GM12878 (cell line): ENCODE data around the gene TRAF2.

Experiments
- BHLHE40 ChIP-seq, 2 experiments: fragments of 450-650 bp in 1 of 2; IDR thresholded peaks; 2 replicates each; pipeline ENCODE4 v1.6.1; 2011 to 2017; ENCODE audit warnings: low read depth in 2 of 2, borderline replicate concordance in 1 of 2, improper control_type of control experiment in 1 of 2, low read length in 1 of 2, mild to moderate bottlenecking in 1 of 2
- ELK1 ChIP-seq: IDR thresholded peaks from 2 replicates; pipeline ENCODE4 v1.6.1; 2012; ENCODE audit warnings: low read depth, low read length, improper control_type of control experiment
- EP300 ChIP-seq, 2 experiments: fragments of 150-350 bp in 1 of 2; IDR thresholded peaks; 2 replicates each; pipeline ENCODE4 v1.6.1; 2011 to 2012; ENCODE audit warnings: low read depth in 2 of 2, low read length in 2 of 2, borderline replicate concordance in 1 of 2, improper control_type of control experiment in 1 of 2, inconsistent platforms in 1 of 2; ENCODE audit not compliant: control insufficient read depth in 1 of 2
- GABPA ChIP-seq: IDR thresholded peaks from 2 replicates; pipeline ENCODE4 v1.6.1; 2014; ENCODE audit warnings: antibody characterized with exemption, low read depth, mild to moderate bottlenecking, inconsistent platforms
- POLR2AphosphoS2 ChIP-seq: IDR thresholded peaks from 2 replicates; pipeline ENCODE4 v1.6.1; 2011; ENCODE audit warnings: low read depth, mild to moderate bottlenecking, low read length, improper control_type of control experiment, moderate library complexity
- RAD51 ChIP-seq: fragments of 450-650 bp; IDR thresholded peaks from 2 replicates; pipeline ENCODE4 v1.6.1; 2016; ENCODE audit warnings: moderate library complexity, mild to moderate bottlenecking, inconsistent platforms
- SP1 ChIP-seq: IDR thresholded peaks from one replicate; pipeline ENCODE4 v1.6.1; 2011; ENCODE audit warnings: low read depth, low read length
- SPI1 ChIP-seq: IDR thresholded peaks from 2 replicates; pipeline ENCODE4 v1.6.1; 2011; ENCODE audit warnings: low read depth, mild to moderate bottlenecking, low read length, moderate library complexity, borderline replicate concordance; ENCODE audit not compliant: insufficient read depth
- TCF12 ChIP-seq: IDR thresholded peaks from 2 replicates; pipeline ENCODE4 v1.6.1; 2011; ENCODE audit warnings: low read depth, mild to moderate bottlenecking, low read length
- TF ChIP-seq, protein P1 (sequence below), 3 experiments: IDR thresholded peaks in 2 of 3; conservative IDR thresholded peaks in 1 of 3; 2 replicates each; pipeline ENCODE4 v1.5.1; 2011; ENCODE audit warnings: low read depth in 3 of 3, low read length in 3 of 3, mild to moderate bottlenecking in 3 of 3, control low read depth in 2 of 3, moderate library complexity in 2 of 3, inconsistent platforms in 1 of 3, mixed read lengths in 1 of 3; ENCODE audit not compliant: control insufficient read depth in 2 of 3, insufficient read depth in 1 of 3; ENCODE audit errors: extremely low read depth in 1 of 3

GRCh38 chr9:136974817-136975535 is 88.7 kb downstream of the TRAF2 start:
- TF ChIP-seq TCF12 (no peak), RAD51 (no peak), SP1 (no peak), SPI1 (no peak), BHLHE40 (IDR thresholded peaks at IDR 0.05; ENCODE audit: borderline replicate concordance in 1 of 2, low read depth in 2 of 2, low read length in 1 of 2) (no peak), GABPA (no peak), ELK1 (no peak), POLR2AphosphoS2 (no peak), EP300 (IDR thresholded peaks at IDR 0.05; ENCODE audit: borderline replicate concordance in 1 of 2, control insufficient read depth in 1 of 2, low read depth in 2 of 2, low read length in 2 of 2) (no peak)
- TF ChIP-seq, protein P1, sequence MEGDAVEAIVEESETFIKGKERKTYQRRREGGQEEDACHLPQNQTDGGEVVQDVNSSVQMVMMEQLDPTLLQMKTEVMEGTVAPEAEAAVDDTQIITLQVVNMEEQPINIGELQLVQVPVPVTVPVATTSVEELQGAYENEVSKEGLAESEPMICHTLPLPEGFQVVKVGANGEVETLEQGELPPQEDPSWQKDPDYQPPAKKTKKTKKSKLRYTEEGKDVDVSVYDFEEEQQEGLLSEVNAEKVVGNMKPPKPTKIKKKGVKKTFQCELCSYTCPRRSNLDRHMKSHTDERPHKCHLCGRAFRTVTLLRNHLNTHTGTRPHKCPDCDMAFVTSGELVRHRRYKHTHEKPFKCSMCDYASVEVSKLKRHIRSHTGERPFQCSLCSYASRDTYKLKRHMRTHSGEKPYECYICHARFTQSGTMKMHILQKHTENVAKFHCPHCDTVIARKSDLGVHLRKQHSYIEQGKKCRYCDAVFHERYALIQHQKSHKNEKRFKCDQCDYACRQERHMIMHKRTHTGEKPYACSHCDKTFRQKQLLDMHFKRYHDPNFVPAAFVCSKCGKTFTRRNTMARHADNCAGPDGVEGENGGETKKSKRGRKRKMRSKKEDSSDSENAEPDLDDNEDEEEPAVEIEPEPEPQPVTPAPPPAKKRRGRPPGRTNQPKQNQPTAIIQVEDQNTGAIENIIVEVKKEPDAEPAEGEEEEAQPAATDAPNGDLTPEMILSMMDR (IDR thresholded peaks at IDR 0.05 in 2 of 3, conservative IDR thresholded peaks at IDR 0.05 in 1 of 3; ENCODE audit: control insufficient read depth in 2 of 3, extremely low read depth in 1 of 3, insufficient read depth in 1 of 3, low read depth in 3 of 3, low read length in 3 of 3) = no peak
